Bronchial epithelial cell (primary cell): Measurements from ENCODE around the gene SLU7. TPM values are rescaled to one million over a fixed set of nuclear protein-coding genes. Genes with fewer than 3 reads are reported as not detected.

ENCODE experiments used
- DNase-seq: peaks from one replicate; pipeline ENCODE4 v3.0.0-alpha.2; 2010; ENCODE audit warnings: low read depth
- FAIRE-seq: peaks from 2 replicates; lab custom pipeline; 2011; peaks lifted over from hg19 to GRCh38; lab: Jason Lieb, UNC
- H3K27me3 ChIP-seq: 2 replicates; pipeline ENCODE4 v1.5.1; 2011; ENCODE audit warnings: low read length; ENCODE audit not compliant: control insufficient read depth, insufficient read depth
- H3K36me3 ChIP-seq: 2 replicates; pipeline ENCODE4 v1.5.1; 2011; ENCODE audit warnings: low read length; ENCODE audit not compliant: control insufficient read depth, insufficient read depth
- H3K4me3 ChIP-seq: 2 replicates; pipeline ENCODE4 v1.5.1; 2011; ENCODE audit warnings: mild to moderate bottlenecking, low read depth, low read length, control low read depth
- total RNA-seq: library from RNA; depleted of rRNA; stranded (reverse); fragments of >200 nt; gene quantifications from 2 replicates; pipeline ENCODE4 v1.2.1, GENCODE V29; 2014
- TF ChIP-seq, protein P1 (sequence below): IDR thresholded peaks from 2 replicates; pipeline ENCODE4 v1.5.1; 2011; ENCODE audit warnings: mild to moderate bottlenecking, moderate library complexity, low read length, control low read depth, inconsistent platforms; ENCODE audit not compliant: insufficient read depth, severe bottlenecking

The SLU7 gene
- total RNA-seq, 1 donor from 2014 or later, result 51.3 TPM

DNA sequence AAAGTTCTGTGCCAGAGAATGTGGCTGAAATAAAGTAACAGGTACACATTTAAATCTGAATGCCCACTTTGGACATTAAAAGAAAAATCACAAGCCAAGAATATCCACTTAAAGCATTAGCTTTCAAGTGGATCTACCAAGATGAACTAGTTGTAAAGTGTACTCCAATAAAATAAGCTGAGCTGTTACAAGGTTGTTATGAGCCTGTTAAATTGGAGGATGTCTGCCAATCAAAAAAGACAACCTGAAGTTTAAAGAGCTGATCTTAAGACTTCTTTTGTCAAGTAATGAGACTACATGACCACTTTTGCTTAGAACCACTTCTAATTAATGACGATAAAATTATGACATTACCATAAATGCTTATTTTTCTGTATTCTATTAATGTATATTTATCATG is 21.4 kb downstream of the SLU7 start:
- Histone ChIP-seq H3K36me3 (no peaks in the 10 kb centered on the region), H3K27me3 (no peaks in the 10 kb centered on the region), H3K4me3 (no peak overlapping the region)
- TF ChIP-seq, protein P1, sequence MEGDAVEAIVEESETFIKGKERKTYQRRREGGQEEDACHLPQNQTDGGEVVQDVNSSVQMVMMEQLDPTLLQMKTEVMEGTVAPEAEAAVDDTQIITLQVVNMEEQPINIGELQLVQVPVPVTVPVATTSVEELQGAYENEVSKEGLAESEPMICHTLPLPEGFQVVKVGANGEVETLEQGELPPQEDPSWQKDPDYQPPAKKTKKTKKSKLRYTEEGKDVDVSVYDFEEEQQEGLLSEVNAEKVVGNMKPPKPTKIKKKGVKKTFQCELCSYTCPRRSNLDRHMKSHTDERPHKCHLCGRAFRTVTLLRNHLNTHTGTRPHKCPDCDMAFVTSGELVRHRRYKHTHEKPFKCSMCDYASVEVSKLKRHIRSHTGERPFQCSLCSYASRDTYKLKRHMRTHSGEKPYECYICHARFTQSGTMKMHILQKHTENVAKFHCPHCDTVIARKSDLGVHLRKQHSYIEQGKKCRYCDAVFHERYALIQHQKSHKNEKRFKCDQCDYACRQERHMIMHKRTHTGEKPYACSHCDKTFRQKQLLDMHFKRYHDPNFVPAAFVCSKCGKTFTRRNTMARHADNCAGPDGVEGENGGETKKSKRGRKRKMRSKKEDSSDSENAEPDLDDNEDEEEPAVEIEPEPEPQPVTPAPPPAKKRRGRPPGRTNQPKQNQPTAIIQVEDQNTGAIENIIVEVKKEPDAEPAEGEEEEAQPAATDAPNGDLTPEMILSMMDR, result no peak
- FAIRE-seq (no peak), DNase-seq (no peak)

DNA sequence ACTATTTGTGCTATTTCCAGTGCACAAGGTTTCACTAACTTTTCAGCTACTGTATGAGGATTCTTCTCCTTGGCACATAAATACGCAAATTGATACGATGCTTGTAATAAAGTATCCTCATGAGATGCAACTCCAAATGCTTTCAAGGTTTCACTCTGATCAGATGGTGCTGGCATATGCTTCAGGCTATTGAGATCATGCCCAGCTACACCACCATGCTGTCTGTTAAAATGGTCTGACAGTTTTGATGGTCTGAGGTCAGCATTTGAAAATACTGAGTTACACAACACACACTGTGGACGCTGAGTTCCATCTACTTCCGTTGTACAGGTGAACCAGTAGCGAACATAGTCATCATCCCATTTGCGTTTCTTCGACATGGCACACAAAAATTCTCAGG is 23.8 kb downstream of the SLU7 start:
- H3K27me3 ChIP-seq, result no peaks in the 10 kb centered on the region
- no peak overlapping the region for H3K4me3 ChIP-seq
- H3K36me3 ChIP-seq, result no peaks in the 10 kb centered on the region
- TF ChIP-seq, protein P1, result no peak
- DNase-seq (no peak), FAIRE-seq (peak; percentile 13)

DNA sequence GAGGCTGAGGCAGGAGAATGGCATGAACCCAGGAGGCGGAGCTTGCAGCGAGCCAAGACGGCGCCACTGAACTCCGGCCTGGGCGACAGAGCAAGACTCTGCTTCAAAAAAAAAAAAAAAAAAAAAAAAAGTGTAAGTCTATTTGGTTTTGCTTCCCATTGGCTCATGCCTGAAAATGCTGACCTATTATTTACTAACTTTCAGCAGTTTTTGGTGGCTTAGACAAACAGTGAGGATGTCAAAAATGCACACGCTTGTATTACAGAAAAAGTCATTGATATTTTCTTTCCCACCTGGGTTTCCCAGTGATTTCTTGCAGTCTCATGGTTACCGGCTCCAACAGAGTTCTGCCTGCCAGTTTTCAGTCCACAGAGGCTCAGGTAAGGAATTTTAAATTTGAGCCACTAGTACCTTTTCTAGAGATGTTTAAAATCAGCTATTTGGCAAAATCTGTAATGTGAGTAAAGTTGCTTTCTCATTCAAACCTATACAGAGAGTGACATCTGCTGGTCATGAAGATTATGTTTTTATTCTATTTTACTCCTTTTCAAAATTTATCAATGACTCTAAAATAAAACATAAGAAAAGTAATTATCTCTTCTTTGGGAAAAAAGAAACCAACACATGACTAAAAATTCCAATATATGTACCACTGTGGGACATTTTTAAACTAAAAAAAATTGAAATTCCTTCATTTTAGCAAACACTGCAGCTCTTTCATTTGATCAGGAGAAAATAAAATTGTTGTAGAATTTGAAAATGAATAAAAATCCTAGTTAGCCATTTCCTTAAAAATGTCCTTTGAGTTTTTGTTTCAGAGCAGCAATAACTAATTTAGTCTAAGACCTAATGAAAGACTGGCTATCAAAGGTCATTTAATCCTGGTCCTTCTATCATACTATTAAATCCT is 27.8 kb downstream of the SLU7 start:
- no peaks in the 10 kb centered on the region for H3K36me3 ChIP-seq
- no peak overlapping the region for H3K4me3 ChIP-seq
- peak; percentile 26 for DNase-seq
- TF ChIP-seq, protein P1, result peak; percentile 25
- no peak for FAIRE-seq
- no peaks in the 10 kb centered on the region for H3K27me3 ChIP-seq

DNA sequence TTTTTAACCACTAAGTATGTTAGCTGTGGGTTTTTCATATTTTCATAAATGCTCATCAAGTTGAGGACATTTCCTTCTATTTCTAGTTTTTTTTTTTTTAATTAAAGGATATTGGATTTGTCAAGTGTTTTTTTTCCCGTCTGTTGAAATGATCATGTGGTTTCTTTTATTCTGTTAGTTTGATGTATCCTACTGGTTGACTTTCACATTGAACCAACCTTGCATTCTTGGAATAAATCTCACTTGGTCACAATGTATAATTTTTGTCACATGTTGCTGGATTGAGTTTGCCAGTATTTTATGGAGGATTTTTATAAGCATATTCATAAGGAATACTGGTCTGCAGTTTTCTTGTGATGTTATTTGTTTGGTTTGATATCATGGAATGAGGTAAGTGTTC is 31.4 kb downstream of the SLU7 start:
- FAIRE-seq (no peak), DNase-seq (no peak)
- Histone ChIP-seq H3K27me3 (no peaks in the 10 kb centered on the region), H3K4me3 (no peak overlapping the region), H3K36me3 (no peaks in the 10 kb centered on the region)
- TF ChIP-seq, protein P1, result no peak

DNA sequence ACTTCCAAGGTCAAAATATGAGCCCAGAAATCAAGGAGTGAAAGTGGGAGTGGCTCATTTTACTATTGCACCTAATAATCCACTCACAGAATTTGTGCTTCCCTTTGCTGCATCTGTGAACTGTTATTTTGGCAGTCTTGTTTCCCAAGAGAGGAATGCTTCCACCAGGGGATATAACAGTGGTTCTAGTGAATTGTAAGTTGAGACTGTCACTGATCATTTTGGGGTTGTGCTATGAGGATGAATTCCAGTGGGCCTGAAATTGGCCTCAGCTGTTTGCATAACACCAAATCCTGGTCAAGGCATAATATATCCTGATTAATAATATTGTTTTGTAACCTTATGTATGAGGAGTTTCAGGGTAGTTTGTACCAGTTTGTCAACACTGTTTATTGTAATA is 33.4 kb downstream of the SLU7 start:
- Histone ChIP-seq H3K36me3 (no peaks in the 10 kb centered on the region), H3K4me3 (no peak overlapping the region), H3K27me3 (peaks cover 2% of the 10 kb centered on the region)
- DNase-seq (no peak), FAIRE-seq (no peak)
- TF ChIP-seq, protein P1, result no peak
